BLaER1 (cell line): ENCODE measurements around the gene CCDC169.
"Not testable (repeated sequence)": the region's sequence is repeated elsewhere in the genome, so short reads cannot be mapped to it uniquely, and the experiment has no call there.

Source experiments
- H3K27ac ChIP-seq: shearing (Covaris generic); formaldehyde crosslinking; 2 replicates; pipeline ENCODE4 v1.8.1; 2022
- H3K27me3 ChIP-seq: shearing (Covaris generic); formaldehyde crosslinking; 2 replicates; pipeline ENCODE4 v1.8.1; 2022
- H3K36me3 ChIP-seq: shearing (Covaris generic); formaldehyde crosslinking; 2 replicates; pipeline ENCODE4 v1.8.1; 2022
- H3K4me1 ChIP-seq: shearing (Covaris generic); formaldehyde crosslinking; 2 replicates; pipeline ENCODE4 v1.8.1; 2022
- H3K4me2 ChIP-seq: shearing (Covaris generic); formaldehyde crosslinking; 2 replicates; pipeline ENCODE4 v1.8.1; 2022
- H3K4me3 ChIP-seq: shearing (Covaris generic); formaldehyde crosslinking; 2 replicates; pipeline ENCODE4 v1.8.1; 2022
- H3K9ac ChIP-seq: shearing (Covaris generic); formaldehyde crosslinking; 2 replicates; pipeline ENCODE4 v1.8.1; 2022
- H3K9me3 ChIP-seq: shearing (Covaris generic); formaldehyde crosslinking; 2 replicates; pipeline ENCODE4 v1.8.1; 2022
- H4K20me1 ChIP-seq: shearing (Covaris generic); formaldehyde crosslinking; 2 replicates; pipeline ENCODE4 v1.8.1; 2022
- Cebpa-rat ChIP-seq: shearing (Covaris generic); IDR thresholded peaks from 2 replicates; pipeline ENCODE4 v1.8.1; 2022

The CCDC169 gene

DNA sequence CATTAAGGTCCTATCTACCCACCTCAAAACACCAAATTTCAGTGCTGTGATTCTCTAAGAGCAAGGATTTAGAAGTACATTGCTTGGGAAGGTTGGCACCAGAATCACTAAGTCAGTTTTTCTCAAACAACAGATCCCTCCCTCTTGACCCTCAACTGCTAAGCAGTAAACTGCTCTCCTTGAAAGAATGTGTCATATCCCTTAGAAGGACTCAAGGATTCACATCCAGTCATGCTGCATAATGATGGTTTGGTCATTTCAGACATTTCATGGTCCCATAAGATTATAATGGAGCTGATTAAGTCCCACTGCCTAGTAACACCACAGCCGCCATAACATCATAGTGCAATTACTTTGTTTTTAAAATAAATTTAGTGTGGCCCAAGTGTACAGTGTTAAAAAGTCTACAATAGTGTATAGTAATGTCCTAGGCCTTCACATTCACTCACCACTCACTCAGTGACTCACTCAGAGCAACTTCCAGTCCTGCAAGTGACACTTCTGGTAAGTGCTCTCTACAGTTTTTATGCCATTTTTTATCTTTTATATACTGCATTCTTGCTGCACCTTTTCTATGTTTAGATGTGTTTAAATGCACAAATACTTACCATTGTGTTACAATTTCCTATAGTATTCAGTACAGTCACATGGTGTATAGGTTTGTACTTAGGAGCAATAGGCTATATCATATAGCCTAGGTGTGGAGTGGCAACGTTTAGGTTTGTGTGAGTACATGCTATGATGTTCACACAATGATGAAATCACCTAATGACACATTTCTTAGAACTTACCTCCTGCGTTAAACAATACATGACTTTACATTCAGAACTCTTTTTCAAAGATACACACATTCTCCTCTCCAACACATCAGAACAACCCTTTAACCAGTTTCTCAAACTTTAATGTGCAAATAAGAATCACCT, 15.7 kb upstream of the CCDC169 start:
- H3K9ac ChIP-seq: no peak overlapping the region
- no peaks in the 10 kb centered on the region for H3K27me3 ChIP-seq
- TF ChIP-seq Cebpa-rat: no peak
- H3K4me3 ChIP-seq: no peak overlapping the region
- no peaks in the 10 kb centered on the region for H3K36me3 ChIP-seq
- H3K27ac ChIP-seq: no peak overlapping the region
- no peaks in the 10 kb centered on the region for H3K9me3 ChIP-seq
- H3K4me1 ChIP-seq: no peaks in the 10 kb centered on the region
- no peaks in the 10 kb centered on the region for H4K20me1 ChIP-seq
- H3K4me2 ChIP-seq: no peak overlapping the region

DNA sequence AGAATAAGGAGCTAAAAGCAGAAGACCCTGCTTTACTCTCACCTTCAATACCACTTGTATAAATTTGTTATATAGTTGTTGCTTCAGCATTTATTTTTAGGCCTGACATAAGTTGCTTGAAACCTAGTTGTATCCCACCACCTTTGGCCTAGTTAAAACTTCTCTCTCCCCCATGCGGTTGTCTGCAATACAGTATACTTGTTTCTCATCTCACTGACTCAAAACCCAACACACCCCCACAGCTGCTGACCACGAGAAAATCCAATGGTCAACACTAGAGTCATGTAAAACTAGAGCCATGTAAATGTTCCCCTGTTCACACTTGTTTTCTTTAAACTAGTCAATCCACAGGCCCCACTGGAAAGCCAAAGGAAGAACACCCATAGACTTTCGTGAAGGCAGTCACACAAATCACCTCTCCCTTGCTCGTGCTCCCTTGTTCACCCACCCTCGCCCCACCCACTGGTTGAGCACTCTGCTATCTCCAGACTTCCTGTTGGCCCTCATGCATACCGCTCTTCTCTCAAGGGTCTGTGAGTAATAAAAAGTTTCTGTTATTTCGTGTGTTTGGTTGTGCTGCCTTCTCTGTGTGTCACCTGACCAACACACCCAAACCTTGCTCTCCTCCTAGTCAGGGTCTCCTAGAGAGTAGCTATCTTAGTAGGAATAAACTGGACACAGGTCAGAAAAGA, 12.9 kb upstream of the CCDC169 start:
- H3K9ac ChIP-seq: no peak overlapping the region
- H3K4me2 ChIP-seq: no peak overlapping the region
- H3K9me3 ChIP-seq: no peaks in the 10 kb centered on the region
- H3K4me3 ChIP-seq: no peak overlapping the region
- no peaks in the 10 kb centered on the region for H4K20me1 ChIP-seq
- no peak overlapping the region for H3K27ac ChIP-seq
- no peaks in the 10 kb centered on the region for H3K27me3 ChIP-seq
- TF ChIP-seq Cebpa-rat: no peak
- no peaks in the 10 kb centered on the region for H3K36me3 ChIP-seq
- H3K4me1 ChIP-seq: no peaks in the 10 kb centered on the region

DNA sequence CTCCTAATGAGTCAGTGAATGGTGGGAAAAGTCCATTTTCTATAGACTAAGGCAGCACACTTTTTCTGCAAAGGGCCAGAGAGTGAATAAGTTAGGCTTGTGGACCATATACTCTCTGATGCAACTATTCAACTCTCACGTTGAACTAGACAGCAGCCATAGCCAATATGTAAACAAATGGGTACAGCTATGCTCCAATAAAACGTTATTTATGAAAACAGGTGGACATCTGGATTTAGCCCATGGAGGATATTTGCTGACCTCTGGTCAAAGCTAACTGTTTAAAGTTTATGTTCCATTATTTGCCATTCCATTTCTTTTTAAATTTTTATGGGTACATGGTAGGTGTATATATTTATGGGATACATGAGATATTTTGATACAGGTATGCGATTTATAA, 4.7 kb upstream of the CCDC169 start:
- Histone ChIP-seq H3K4me1 (no peaks in the 10 kb centered on the region), H3K9me3 (peaks cover 6% of the 10 kb centered on the region; the same call in 1 of the 2 replicates), H3K36me3 (no peaks in the 10 kb centered on the region), H3K9ac (no peak overlapping the region), H3K27ac (no peak overlapping the region), H3K27me3 (no peaks in the 10 kb centered on the region), H4K20me1 (no peaks in the 10 kb centered on the region), H3K4me2 (no peak overlapping the region), H3K4me3 (no peak overlapping the region)
- no peak for TF ChIP-seq Cebpa-rat

DNA sequence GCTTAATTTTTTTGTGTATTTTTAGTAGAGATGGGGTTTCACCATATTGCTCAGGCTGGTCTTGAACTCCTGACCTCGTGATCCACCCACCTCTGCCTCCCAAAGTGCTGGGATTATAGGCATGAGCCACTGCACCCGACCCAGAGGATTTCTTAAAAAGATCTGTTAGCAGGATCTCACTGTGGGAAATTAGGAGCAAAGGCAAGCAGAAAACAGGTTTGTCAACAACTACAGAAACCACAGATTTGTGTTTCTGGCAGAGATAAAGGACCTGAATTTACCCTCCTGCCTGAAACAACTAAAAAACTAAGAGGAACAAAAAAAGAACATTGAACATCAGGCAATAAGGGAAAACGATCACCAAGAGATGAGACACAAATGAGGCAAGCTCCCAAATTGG, 1.9 kb upstream of the CCDC169 start:
- not testable (repeated sequence) for H3K4me1 ChIP-seq, H3K4me2 ChIP-seq, H3K27ac ChIP-seq, H4K20me1 ChIP-seq, H3K9me3 ChIP-seq, H3K4me3 ChIP-seq, H3K36me3 ChIP-seq, H3K9ac ChIP-seq, H3K27me3 ChIP-seq

DNA sequence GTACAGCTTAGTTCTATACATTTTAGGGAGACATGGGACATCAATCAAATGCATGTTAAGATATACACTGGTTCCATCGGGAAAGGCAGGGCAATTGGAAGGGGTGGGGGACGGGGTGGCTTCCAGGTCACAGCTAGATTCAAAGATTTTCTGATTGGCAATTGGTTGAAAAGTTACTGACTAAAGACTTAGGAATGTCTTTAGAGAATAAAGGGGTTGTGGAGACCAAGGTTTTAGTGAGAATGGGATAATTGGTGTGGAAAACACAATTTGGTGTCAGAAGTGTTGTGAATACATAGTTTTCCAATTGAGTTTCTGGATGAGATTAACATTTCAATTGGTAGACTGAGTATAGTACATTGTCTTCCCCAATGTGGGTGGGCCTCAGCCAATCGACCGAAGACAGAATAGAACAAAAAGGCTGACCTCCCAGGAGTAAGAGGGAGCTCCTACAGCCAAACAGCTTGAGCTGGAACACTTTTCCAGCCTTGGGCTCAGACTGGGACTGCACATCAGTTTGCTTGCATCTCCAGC, 988 bp upstream of the CCDC169 start:
- Histone ChIP-seq H3K4me1 (no peaks in the 10 kb centered on the region), H4K20me1 (no peaks in the 10 kb centered on the region), H3K9ac (no peak overlapping the region), H3K4me2 (no peak overlapping the region), H3K4me3 (no peak overlapping the region), H3K27ac (no peak overlapping the region), H3K36me3 (no peaks in the 10 kb centered on the region), H3K9me3 (peaks cover 6% of the 10 kb centered on the region; the same call in 1 of the 2 replicates), H3K27me3 (no peaks in the 10 kb centered on the region)
- TF ChIP-seq Cebpa-rat: no peak

DNA sequence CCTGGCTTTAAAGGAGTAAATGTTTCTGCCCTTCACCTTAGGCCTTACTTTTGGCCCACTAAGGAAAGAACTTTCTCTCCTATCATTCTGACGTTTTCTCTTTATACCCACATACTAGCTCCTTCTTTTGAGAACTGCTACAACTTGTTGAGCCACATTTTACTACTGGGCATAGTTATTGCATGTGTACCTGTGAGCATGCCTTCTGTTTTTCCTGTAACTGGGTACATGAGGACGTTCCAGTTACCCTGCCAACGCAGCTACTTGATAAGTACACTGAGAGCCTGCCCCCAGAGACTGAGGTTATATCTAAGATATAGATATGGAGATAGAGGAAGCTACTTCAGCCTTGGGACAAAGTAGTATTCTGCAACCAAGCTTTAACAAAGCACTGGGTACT, 3.5 kb downstream of the CCDC169 start:
- Histone ChIP-seq H4K20me1 (no peaks in the 10 kb centered on the region), H3K4me2 (no peak overlapping the region), H3K36me3 (no peaks in the 10 kb centered on the region), H3K4me3 (no peak overlapping the region), H3K9me3 (peaks cover 32% of the 10 kb centered on the region), H3K27ac (no peak overlapping the region), H3K4me1 (no peaks in the 10 kb centered on the region), H3K9ac (no peak overlapping the region), H3K27me3 (no peaks in the 10 kb centered on the region)
- no peak for TF ChIP-seq Cebpa-rat

DNA sequence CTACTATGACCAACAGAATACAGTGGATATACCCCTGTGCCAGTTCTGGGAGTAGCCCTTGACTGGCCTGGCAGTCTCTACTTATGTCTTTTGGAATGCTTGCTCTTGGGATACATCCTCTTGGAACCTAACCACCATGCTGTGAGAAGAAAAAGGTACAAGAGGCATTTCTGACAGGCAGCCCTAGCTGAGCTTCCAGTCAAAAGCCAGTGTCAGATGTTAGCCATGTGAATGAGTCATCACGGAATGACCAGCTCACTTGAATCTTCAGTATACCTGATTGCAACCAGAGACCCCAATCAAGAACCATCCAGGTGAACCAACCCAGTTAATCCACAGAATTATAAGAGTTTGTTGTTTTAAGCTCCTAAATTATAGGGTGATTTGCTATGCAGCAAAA, 4.1 kb downstream of the CCDC169 start:
- no peak overlapping the region for H3K9ac ChIP-seq
- H3K4me3 ChIP-seq: no peak overlapping the region
- H3K36me3 ChIP-seq: no peaks in the 10 kb centered on the region
- no peak overlapping the region for H3K27ac ChIP-seq
- no peaks in the 10 kb centered on the region for H4K20me1 ChIP-seq
- no peaks in the 10 kb centered on the region for H3K4me1 ChIP-seq
- TF ChIP-seq Cebpa-rat: no peak
- H3K9me3 ChIP-seq: peaks cover 34% of the 10 kb centered on the region
- no peak overlapping the region for H3K4me2 ChIP-seq
- H3K27me3 ChIP-seq: no peaks in the 10 kb centered on the region

DNA sequence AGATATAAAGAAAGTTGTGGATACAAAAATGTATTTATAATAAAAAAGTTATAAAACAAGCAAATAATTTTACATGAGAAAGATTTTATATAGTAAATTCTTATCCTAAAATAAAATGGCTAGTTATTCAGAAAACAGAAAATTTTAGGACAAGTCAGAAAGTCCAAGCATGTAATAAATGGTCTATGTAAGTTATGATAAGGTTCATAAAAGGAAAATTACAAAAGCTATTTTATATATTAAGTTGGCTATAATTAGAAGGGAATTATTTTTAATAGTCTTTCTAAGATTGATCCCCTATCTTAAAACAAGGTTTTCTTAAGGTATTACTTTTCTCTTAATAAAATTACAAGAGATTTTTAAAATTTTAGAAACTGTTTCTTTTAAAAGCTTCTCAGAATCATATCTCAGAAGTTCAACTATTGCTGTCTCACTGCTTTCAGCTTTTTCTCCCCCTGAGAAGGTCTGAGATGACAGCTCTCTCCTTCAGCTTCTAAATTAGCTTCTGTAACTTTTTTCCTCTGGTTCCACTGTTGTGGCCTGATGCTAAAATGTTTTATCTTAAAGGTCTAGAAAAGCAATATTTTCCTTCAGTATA, 8.7 kb downstream of the CCDC169 start:
- no peak for TF ChIP-seq Cebpa-rat
- H3K4me2 ChIP-seq: no peak overlapping the region
- no peaks in the 10 kb centered on the region for H3K36me3 ChIP-seq
- H3K27ac ChIP-seq: no peak overlapping the region
- peaks cover 49% of the 10 kb centered on the region for H3K9me3 ChIP-seq
- H3K4me1 ChIP-seq: no peaks in the 10 kb centered on the region
- no peaks in the 10 kb centered on the region for H3K27me3 ChIP-seq
- H3K4me3 ChIP-seq: no peak overlapping the region
- H3K9ac ChIP-seq: no peak overlapping the region
- H4K20me1 ChIP-seq: no peaks in the 10 kb centered on the region

DNA sequence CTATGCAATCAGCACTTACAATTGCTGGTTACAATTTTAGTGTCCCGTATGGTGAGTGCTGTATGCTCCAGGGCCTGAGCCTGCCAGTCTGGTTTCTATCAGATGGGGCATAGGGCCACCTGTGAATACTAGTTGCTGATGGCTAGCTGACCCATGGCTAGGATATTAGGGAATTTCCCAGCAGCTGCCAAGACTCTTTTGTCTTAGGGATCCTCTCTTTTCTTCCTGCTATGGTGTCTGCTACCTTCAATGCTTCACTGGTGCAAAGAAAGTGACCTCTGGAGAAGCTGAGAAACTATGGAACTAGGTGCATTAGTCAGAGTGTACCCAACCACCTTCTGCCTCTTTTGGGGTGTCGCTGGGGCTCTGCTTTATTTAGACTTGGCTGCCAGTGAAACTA, 11.6 kb downstream of the CCDC169 start:
- H3K27ac ChIP-seq: no peak overlapping the region
- H3K36me3 ChIP-seq: no peaks in the 10 kb centered on the region
- no peaks in the 10 kb centered on the region for H3K27me3 ChIP-seq
- H3K4me3 ChIP-seq: no peak overlapping the region
- peaks cover 43% of the 10 kb centered on the region for H3K9me3 ChIP-seq
- H3K4me2 ChIP-seq: no peak overlapping the region
- no peak for TF ChIP-seq Cebpa-rat
- H4K20me1 ChIP-seq: no peaks in the 10 kb centered on the region
- no peak overlapping the region for H3K9ac ChIP-seq
- no peaks in the 10 kb centered on the region for H3K4me1 ChIP-seq

DNA sequence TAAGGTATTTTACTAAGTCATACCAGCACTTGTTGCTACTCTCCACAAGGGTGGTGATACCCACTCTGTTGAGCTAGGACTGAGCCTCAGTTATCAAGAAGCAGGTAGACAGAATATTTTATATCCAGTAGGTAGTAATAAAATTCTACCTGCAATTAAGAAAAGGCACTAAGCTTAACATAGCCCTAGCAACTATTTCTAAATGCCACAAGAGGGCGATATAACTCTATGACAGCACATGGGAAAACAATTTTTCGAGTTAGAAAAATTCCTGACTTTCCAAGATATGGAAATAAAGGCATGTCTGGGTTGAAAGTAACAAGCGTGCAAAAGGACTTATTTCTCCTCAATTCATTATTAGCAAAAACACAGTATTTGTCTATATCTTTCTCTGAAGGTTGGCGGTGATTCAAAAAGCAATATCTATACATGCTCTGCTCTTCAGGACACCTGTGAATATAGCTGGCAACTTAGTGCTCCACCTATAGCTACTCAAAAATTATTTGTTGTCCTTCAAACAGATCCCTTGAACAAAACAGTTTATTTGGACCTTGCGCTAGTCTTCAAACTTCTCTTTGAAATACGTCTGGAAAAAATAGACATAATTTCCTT, 14.7 kb downstream of the CCDC169 start:
- no peaks in the 10 kb centered on the region for H3K4me1 ChIP-seq
- no peak for TF ChIP-seq Cebpa-rat
- no peaks in the 10 kb centered on the region for H3K27me3 ChIP-seq
- no peaks in the 10 kb centered on the region for H4K20me1 ChIP-seq
- no peak overlapping the region for H3K4me2 ChIP-seq
- H3K27ac ChIP-seq: no peak overlapping the region
- peaks cover 17% of the 10 kb centered on the region for H3K9me3 ChIP-seq
- no peak overlapping the region for H3K9ac ChIP-seq
- H3K36me3 ChIP-seq: no peaks in the 10 kb centered on the region
- no peak overlapping the region for H3K4me3 ChIP-seq
